Measurements from ENCODE around the gene NFYC.

DNA sequence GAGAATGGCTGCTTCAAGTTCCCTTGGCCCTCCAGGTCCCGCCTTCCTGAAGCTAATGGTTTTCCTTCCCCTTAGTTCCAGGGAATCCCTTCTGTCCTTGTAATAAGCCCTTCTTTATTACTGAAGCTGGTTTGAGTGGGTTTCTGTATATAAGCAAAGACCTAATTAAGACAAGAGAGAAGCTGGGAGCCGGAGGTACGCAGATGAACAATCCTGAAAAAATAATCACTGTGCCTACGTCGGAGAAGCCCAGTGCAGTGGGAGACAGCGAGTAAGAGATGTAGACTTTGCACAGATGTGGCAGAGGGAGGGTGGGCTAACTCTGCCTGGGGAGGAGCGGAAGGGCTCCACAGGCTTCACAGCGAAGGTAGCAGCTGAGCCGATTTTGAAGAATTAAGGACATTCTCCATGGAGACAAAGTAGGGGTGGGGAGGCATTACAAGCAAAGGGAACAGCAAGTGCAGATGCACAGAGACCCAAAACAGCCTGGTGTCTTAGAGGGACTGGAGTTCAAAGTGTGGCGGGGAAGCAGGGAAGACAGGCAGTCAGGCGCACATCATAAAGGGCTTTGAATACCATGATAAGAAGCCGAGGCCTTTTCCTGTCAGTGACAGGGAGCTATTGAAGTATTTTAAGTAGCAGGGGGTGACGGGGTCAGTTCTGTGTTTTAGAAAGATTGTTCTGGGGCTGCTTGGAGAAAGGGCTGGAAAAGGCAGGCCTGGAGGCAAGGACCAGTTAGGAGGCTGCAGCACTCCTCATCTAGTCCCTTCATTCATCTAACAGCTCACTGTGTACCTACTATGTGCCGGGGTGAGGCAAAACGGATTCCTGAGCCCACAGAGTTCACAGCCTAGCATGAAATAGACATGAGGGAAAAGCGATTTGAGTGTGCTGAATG, 32.5 kb upstream of the NFYC start:
- TF ChIP-seq CTCF (conservative IDR thresholded peaks at IDR 0.05; ENCODE audit: low read depth in 2 of 2) (no peak), EZH2phosphoT487 (IDR thresholded peaks at IDR 0.05; ENCODE audit: unreplicated experiment) (no peak), REST (IDR thresholded peaks at IDR 0.05; ENCODE audit: unreplicated experiment) (no peak), EZH2 (IDR thresholded peaks at IDR 0.05; ENCODE audit: low read depth, unreplicated experiment) (no peak), STAT1 (IDR thresholded peaks at IDR 0.05; ENCODE audit: unreplicated experiment) (no peak), POLR2AphosphoS5 (IDR thresholded peaks at IDR 0.05; ENCODE audit: low read depth) (no peak), ZNF331 (CRISPR knock-in tag; IDR thresholded peaks at IDR 0.05; ENCODE audit: low read depth) (no peak), JUNB (IDR thresholded peaks at IDR 0.05; ENCODE audit: unreplicated experiment) (no peak)
- TF ChIP-seq, protein P1, sequence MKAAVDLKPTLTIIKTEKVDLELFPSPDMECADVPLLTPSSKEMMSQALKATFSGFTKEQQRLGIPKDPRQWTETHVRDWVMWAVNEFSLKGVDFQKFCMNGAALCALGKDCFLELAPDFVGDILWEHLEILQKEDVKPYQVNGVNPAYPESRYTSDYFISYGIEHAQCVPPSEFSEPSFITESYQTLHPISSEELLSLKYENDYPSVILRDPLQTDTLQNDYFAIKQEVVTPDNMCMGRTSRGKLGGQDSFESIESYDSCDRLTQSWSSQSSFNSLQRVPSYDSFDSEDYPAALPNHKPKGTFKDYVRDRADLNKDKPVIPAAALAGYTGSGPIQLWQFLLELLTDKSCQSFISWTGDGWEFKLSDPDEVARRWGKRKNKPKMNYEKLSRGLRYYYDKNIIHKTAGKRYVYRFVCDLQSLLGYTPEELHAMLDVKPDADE (IDR thresholded peaks at IDR 0.05) = no peak

Data from GM23338 (cell line).